T follicular helper cell (primary cell): ENCODE data around the gene ATP13A2.

Source experiments
- DNase-seq: peaks from one replicate; pipeline ENCODE4 v3.0.0-alpha.2; 2020; ENCODE audit warnings: low read depth
- total RNA-seq, 2 experiments: gene quantifications; one replicate each; lab custom pipeline; 2026; lab: John Stamatoyannopoulos, UW

ATP13A2 gene, protein sequence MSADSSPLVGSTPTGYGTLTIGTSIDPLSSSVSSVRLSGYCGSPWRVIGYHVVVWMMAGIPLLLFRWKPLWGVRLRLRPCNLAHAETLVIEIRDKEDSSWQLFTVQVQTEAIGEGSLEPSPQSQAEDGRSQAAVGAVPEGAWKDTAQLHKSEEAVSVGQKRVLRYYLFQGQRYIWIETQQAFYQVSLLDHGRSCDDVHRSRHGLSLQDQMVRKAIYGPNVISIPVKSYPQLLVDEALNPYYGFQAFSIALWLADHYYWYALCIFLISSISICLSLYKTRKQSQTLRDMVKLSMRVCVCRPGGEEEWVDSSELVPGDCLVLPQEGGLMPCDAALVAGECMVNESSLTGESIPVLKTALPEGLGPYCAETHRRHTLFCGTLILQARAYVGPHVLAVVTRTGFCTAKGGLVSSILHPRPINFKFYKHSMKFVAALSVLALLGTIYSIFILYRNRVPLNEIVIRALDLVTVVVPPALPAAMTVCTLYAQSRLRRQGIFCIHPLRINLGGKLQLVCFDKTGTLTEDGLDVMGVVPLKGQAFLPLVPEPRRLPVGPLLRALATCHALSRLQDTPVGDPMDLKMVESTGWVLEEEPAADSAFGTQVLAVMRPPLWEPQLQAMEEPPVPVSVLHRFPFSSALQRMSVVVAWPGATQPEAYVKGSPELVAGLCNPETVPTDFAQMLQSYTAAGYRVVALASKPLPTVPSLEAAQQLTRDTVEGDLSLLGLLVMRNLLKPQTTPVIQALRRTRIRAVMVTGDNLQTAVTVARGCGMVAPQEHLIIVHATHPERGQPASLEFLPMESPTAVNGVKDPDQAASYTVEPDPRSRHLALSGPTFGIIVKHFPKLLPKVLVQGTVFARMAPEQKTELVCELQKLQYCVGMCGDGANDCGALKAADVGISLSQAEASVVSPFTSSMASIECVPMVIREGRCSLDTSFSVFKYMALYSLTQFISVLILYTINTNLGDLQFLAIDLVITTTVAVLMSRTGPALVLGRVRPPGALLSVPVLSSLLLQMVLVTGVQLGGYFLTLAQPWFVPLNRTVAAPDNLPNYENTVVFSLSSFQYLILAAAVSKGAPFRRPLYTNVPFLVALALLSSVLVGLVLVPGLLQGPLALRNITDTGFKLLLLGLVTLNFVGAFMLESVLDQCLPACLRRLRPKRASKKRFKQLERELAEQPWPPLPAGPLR
- 53.2 to 72.4 reads per million in 2 experiments for total RNA-seq

DNA sequence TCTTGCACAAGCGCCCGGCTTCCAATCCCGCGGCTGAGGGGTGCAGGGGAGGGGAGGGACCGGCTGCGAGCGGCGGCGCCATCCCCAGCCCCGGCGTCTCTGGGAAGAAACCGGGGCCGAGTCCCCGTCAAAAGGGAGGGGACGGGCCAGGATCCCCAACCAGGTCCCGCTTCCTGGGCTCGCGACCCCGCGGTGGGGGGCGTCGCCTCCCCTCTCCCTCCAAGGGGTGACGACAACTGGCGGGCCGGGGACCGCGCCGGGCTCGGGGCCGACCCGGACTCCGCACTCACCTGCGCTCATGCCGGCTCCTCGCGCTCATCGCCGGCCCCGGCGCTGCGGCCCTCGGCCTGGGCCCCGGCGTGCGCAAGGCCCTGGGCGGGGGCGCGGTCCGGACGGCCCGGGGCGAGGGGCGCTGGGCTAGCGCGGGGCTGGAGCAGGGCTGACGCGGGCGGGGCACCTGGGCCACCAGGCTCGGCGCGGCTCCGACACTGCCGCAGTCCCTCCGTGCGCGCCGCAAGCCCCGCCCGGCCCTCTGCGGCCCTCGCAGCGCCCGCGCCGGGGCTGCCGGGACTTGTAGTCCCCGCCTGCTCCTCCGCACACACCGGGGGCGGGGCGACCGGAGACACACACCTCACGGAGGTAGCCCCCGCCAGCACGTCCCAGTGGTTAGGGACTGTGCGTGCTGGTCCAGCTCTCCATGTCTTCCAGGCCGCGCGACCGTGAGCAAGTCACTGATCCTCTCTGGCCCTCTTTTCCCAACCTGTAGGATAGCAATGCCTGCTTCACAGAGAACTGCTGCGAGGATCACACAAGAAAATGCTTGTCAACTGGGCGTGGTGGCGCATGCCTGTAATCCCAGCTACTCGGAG lies at the start of gene ATP13A2:
Gene ATP13A2 (minus strand): TSS at position 490 of the 869 bp plus-strand sequence. CDS start 190 bp downstream, at position 300.
- DNase-seq, result peak; percentile 75

DNA sequence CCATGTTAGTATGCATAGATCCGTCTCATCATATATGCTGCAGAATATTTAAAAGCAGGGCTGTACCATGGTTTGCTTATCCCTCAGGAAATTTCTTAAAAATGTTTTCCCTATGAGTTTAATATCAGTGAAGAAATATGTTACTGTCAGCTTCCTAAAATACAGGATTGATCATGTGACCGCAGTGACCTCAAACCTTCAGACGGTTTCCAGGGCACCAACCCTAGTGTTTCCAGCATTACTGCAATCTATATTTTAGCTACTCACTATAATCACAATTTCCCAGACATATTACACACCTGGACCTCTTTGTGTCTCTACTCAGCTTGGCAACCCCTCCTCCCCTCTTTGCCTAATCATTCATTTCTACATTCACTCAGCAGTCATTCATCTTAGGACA lies 49.8 kb upstream of the ATP13A2 start:
- DNase-seq, result no peak

GRCh38 chr1:17060306-17060749 lies 48.6 kb upstream of the ATP13A2 start:
- no peak for DNase-seq

DNA sequence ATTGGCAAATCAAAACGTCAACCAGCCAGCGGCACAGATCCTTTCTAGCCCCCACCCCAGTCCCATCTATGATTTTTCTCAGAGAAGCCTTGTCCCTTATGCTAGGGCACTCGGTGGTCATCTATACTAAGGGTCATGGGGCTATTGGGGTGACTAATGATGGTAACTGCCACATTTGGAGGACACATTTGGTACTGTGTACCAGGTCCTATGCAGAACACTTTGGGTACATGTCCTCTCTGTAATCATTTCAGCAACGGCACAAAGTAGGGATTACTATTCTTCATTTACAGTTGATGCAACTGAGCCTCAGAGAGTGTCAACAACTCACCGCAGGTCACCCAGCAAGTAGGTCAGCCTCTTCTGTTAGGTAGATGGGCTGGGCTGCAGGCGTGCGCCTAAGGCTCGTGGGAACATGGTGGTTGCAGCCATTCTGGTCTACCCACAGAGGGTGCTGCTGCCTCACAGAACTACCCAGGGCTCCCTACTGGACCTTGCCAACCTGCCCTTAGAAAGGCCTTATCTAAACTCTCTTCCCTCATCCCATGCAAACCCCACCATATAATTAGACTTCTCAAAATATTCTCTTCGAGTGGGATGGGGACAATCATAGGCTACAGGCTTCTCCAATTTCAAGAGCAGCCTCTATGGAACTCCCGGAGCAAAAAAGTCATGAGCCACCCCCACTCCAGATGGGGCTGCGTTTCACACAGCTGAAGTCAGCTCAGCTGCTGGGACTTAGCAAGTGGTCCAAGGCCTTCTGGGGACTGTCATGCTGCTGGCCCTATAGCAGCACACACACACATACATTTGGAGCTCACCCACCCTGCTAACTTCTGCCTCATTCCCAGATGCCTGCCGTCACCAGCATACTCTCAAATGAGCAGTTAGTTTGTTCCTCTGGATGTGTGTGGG lies 47.9 kb upstream of the ATP13A2 start:
- DNase-seq, result no peak

DNA sequence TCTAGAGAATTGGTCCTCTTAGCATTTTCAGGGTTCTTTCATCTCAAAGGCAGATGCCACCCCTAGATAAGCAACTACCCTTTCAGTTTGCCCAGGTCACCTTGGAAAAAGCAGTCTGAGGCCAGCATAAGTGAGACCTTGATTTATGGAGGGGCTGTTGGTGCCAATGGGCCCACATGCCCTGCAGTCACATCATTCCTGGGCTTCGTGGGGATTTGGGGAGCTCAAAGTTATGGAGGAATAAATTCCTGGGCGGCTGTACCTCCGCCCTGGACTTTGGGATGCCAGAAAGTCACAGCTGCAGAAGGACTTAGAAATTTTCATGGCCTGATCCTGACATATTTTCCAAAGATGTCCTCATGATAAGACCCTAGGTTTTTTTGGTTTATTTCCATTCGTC lies 44.8 kb upstream of the ATP13A2 start:
- no peak for DNase-seq

GRCh38 chr1:17055801-17056200 lies 44.1 kb upstream of the ATP13A2 start:
- DNase-seq, result no peak

DNA sequence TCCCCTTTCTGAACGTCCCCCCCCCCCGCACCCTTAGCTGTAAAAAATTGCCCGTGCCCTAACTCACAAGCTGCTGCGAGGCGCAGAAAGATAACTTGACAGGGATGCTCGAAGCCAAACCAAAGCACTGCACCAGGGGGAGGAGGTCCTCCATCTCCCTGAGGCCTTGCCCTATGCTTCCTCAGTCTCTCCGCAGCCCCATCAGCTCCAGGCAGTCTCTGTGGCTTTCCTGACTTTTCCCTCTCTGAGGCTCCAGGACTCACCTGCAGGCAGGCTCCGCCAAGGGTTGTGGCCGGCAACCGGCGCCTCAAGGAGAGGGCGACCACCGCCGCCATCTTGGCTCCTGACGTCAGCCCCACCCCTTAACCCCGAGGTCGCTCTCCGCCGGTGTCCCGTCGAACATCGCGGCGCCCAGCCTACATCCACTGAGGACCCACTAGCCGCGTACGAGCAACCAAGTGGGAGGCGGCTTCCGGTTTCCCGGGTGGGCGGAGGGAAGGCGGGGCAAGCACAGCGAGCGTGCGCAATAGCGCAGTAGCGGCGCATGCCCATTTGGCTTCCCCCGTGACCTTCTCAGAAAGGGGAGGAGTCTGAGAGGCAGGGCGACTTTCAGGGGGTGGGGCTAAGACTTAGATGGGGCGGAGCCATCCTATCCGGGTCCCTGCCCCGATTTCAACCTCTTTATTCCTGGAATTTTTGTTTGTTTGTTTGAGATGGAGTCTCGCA lies 42.1 kb upstream of the ATP13A2 start, which contains the start of gene SDHB:
Gene SDHB (minus strand): TSS at position 348 of the 726 bp plus-strand sequence. CDS start 13 bp downstream, at position 335.
- peak; percentile 98 for DNase-seq

GRCh38 chr1:17053086-17053684 lies 41.5 kb upstream of the ATP13A2 start:
- no peak for DNase-seq

DNA sequence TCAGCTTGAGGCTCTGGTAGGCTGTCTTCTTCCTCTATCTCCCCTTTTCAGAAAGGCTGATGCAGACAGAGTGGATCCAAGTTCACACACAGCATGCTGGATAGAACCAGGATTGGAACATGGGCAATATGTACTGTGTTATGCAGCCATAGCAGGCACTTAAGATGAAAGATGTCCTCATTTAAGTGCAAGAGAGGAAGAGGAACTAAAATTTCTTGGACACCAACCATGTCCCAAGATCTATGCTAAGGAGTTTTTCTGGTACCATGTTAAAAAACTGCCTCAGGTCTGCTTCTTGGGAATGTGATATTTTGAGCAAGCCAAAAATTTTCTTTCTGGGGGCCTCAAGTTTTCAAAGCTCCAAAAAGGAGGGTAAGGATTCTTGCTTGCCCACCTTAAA lies 40.9 kb upstream of the ATP13A2 start:
- no peak for DNase-seq

- no peak for DNase-seq
Observed at GRCh38 chr1:17052038-17052437, 40.3 kb upstream of the ATP13A2 start.

GRCh38 chr1:17047924-17048323 lies 36.2 kb upstream of the ATP13A2 start:
- no peak for DNase-seq

- no peak for DNase-seq
Observed at GRCh38 chr1:17046334-17046657, 34.6 kb upstream of the ATP13A2 start.

DNA sequence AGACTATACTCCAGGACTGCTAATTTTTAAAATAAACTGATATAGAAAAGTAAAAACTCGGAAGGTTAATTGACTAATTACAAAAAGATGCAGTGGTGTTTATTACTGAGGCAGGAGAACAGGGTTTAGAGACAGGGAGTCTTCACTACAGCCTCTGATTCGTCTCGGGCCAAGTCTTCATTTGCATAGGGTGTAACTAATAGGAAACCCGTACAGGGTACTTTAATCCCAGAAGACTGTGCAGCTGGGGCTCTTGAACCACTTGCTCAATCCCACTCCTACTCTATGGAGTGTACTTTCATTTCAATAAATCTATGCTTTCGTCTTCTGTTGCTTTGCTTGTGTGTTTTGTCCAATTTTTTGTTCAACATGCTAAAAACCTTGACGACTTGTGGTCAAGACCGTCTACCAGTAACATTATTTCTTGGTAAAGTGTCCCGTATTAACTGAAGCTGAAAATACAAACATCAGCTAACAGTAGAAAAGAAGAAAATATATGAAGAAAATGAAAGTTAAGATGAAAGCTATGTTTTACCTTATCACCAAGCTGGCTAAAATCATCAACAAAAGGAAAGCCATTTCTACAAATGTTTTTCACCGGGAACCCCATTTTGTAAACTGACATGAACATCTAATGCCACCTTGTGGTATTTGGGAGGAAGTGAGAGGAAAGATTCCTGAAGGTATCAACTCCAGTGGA lies 34.1 kb upstream of the ATP13A2 start:
- no peak for DNase-seq

GRCh38 chr1:17045150-17045549 lies 33.4 kb upstream of the ATP13A2 start:
- no peak for DNase-seq

GRCh38 chr1:17043676-17044075 lies 31.9 kb upstream of the ATP13A2 start:
- no peak for DNase-seq

GRCh38 chr1:17040135-17040534 lies 28.4 kb upstream of the ATP13A2 start:
- no peak for DNase-seq

DNA sequence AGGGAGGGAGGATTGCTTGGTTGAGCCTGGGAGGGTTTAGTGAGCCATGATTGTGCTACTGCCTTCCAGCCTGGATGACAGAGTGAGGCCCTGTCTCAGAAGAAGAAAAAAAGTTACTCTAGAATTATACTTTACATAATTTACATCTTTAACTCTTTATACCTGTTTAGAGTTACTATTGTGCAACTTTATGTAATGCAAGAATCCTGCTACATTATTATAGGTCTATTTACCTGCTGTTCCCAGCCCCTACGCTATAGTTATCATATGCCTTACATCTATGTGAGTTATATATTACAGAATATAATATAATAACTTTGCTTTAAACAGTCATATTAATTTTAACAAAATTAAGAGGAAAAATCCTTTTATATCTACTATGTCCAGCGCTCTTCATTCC lies 27.8 kb upstream of the ATP13A2 start:
- no peak for DNase-seq

DNA sequence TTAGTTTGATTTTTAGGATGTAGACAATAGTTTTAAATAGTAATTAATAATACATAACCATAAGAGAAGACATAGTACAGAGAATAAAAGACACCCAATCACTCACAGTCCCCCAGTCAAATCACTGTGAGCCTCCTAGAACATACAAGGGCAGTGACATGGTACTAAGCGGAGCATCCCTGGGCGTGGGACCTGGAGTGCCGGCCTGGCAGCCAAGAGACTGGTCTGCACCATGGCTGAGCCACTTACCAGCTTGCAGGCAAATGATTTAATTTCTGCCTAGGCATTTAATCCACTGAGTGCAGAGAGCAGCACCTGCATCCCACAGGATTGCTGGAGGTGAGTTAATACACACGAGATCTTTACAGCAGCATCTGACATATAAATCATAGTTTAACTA lies 21.8 kb upstream of the ATP13A2 start:
- no peak for DNase-seq
